NCI-H1092 (cell line): ENCODE data around the gene MYBL2.

Experiments
- DNase-seq: peaks from one replicate; lab custom pipeline; 2025; lab: John Stamatoyannopoulos, UW

MYBL2 gene

DNA sequence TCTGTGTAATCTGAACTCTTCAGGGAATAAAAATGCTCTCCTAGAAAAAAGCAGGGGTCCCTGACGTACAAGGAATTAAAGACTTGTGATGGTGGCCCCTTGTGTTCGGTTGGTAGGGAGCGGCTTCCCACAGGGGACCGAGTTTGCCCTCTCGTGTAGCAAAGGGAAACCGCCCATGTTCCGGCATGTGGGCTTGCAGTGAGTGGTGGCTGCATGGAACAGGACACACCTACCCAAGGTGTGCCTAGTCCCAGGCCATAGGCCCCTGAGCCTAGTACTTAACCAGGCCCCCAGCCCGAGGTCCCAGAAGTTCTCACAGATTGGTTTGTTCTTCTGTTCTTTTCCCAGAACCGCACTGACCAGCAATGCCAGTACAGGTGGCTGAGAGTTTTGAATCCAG, 15.5 kb downstream of the MYBL2 start:
- no peak for DNase-seq

DNA sequence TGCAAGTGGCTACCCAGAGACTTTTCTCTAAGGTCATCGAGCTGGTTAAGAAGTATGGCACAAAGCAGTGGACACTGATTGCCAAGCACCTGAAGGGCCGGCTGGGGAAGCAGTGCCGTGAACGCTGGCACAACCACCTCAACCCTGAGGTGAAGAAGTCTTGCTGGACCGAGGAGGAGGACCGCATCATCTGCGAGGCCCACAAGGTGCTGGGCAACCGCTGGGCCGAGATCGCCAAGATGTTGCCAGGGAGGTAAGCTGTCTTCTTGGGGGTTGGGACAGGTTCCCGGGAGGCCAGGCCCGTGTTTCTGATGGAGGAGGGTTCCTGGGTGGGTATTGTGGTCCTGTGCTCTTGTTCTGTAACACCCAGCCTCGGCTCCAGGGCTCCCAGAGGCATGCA, 19.9 kb downstream of the MYBL2 start:
- DNase-seq, result no peak

DNA sequence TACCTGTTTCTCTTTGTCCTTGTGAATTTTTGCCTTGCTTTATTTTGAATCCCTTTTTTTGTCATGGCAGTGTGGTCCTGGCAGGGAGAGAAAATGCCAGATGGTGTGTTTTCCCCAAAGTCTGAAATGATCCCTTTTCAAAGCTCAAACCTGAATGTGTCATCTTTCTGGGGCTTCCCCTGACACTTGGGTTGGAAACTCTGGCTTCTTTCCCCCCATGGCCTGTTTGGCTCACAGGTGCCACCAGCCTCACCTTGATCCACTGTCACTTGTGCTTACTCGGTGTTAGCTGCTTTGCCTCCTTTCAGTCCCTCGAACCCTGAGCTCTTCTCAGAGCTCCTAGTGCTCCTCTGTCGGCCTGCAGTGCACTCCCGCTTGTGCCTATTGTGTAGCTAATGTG, 22.3 kb downstream of the MYBL2 start:
- DNase-seq, result no peak

DNA sequence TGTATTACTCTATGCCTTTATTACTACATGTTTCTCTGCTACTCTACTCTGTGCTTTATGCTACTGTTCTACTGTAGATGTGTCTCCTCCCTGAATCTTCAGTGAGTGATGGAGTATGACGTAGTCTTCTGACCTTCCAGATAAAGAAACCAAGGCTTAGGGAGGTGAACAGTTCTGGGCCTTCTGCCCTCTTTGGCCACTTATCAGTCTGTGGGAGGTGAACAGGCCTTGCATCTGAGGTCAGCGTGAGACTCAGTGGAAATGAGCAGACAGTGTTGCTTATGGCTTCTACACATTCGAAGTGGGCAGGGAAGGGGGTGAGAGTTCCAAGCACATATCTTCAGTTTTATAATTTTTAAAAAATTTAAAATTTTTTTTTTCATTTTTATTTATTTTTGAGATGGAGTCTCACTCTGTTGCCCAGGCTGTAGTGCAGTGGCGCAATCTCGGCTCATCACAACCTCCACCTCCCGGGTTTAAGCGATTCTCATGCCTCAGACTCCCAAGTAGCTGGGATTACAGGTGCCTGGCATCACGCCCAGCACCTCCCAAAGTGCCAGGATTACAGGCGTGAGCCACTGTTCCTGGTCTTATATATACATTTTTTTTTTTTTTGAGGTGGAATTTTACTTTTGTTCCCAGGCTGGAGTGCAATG, 24.2 kb downstream of the MYBL2 start:
- DNase-seq, result no peak

DNA sequence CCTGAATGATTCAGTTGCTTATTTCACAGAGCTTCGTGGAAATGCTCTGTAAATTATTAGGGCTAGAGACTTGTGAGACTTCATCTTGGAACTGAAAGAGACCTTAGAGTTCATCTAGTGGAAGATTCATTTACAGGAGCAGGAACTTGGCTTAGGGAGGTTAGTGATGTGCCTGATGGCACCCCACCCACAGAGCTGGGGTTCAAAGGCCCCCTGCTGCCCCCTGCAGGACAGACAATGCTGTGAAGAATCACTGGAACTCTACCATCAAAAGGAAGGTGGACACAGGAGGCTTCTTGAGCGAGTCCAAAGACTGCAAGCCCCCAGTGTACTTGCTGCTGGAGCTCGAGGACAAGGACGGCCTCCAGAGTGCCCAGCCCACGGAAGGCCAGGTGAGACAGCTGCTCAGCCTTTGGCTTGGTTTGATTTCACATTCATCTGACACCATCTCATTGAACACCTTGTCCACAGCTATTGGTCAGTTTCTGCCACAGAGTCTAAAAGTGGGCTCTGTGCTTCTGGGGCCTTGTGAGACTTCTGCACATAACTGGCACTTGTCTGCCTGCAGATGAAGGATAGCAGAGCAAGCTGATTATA, 25.1 kb downstream of the MYBL2 start:
- peak; percentile 25 for DNase-seq

DNA sequence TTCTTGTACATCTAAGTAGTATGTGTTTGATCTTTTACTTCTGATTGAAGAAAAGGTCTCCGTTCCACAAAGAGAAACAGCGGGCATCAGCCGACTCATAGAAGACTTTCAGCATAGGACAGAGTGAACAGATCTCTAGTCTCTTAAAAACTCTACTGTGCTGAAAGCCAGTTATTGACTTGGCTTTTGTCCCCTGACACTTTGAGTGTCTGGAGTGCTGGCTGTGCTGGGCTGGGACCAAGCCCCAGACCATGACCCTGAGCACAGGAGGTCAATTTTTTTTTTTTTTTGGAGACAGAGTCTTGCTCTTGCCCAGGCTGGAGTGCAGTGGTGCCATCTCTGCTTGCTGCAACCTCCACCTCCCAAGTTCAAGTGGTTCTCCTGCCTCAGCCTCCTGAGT, 27.8 kb downstream of the MYBL2 start:
- no peak for DNase-seq

DNA sequence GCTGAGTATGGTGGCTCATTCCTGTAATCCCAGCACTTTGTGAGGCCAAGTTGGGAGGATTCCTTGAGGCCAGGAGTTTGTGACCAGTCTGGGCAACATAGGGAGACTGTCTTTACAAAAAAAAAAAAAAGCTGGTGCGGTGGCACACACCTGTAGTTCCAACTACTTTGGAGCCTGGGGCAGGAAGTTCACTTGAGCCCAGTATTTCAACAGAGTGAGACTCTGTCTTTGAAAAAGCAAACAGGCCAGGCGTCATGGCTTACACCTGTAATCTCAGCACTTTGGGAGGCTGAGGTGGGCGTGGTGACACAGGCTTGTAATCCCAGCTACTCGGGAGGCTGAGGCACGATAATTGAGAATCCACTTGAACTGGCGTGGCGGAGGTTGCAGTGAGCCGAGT, 28.7 kb downstream of the MYBL2 start:
- DNase-seq, result no peak

DNA sequence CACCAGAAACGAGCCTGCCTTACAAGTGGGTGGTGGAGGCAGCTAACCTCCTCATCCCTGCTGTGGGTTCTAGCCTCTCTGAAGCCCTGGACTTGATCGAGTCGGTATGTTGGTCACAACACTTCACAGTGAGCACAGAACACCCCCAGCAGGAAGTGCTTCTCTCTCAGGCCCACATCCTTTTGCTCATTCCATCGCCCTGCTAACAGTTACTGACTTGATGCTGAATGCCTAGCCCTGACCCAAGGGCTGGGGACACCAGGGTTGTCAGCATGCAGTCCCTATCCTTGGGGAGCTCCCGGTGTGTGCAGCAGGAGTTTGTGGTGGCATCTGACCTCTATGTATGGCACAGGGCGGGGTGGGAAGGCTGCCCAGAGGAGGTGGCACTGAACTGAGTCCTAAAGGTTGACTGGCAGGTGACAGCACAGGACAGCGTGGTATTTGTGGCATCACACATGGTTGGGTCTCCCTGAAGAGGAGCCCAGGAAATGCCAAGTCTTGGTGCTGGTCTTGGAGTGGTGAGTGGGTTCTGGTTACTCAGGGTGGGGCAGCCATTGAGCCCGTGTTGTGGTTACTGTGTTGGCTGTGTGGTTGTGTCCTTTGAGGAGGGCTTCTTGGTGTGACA, 33.1 kb downstream of the MYBL2 start:
- no peak for DNase-seq

DNA sequence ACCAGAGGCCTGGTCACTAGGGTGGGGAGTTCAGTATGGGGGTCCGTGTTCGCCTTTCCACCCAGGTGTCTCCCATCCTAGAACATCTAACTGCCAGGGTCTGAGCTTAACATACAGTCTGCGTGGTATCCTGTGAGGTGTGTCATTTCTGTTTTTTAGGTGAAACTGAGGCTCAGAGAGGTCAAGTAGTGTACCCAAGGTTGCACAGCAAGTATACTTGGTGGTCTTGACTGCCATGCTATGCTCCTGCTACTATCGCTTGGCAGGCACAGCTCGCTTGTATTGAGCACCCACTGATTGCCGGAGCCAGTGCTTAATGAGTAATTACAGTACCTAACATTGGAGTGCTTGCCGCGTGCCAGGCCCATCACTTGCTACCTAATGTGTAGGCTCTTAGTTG, 33.7 kb downstream of the MYBL2 start:
- DNase-seq, result no peak

DNA sequence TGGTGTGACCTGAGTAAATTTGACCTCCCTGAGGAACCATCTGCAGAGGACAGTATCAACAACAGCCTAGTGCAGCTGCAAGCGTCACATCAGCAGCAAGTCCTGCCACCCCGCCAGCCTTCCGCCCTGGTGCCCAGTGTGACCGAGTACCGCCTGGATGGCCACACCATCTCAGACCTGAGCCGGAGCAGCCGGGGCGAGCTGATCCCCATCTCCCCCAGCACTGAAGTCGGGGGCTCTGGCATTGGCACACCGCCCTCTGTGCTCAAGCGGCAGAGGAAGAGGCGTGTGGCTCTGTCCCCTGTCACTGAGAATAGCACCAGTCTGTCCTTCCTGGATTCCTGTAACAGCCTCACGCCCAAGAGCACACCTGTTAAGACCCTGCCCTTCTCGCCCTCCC, 35.6 kb downstream of the MYBL2 start:
- no peak for DNase-seq

DNA sequence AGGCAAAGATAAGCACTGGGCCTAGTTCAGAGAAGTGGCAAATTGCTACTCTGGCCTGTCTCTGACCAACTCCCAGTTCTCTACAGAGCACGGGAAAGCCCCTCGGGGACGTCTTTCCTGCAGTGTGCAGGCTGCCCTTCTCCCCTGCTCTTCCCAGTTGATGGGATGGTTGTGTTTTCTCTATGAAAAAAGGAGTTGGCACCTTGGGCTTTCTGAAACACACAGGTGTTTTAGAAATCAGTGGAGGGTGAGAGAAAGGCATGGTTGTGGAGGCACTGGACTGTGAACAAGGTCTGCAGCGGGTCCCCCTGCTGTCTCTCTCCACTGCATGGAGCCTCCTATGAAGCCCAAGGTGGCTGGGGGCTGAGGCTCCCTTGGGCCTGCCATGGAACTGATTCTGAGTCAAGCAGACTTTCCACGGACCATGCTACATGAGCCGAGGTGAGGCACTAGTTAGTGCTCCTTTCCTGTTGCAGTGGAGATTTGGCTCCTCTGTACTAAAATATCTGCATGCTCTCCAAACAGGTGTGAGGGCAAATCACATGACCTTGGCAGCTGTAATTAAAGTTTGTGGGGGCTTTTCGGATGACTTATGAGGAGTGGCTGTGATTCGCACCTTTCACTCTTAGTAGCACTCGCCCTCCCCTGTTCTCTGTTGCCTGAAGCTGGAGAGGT, 43.6 kb downstream of the MYBL2 start:
- no peak for DNase-seq

DNA sequence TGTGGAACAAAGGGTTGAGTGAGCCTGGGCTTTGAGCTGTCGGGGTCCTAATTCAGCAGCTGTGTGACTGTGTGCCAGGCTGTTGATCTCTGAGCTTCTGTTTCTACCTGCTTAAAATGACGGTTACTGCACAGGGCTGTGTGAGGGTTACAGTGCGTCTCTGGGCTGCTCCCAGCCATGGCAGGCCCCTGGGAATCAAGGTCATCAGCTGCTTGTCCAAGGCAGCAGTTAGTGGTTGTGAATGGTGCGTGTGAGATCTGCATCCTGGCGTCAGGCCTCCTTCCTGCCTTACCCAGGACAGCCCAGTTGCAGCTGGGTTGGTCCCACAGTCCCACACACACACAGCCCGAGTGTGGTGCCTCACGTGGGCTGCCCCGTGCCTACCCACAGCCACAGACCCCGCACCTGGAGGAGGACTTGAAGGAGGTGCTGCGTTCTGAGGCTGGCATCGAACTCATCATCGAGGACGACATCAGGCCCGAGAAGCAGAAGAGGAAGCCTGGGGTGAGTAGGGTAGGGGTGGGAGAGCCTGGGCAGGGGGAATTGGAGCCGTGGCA, 44.3 kb downstream of the MYBL2 start:
- no peak for DNase-seq

DNA sequence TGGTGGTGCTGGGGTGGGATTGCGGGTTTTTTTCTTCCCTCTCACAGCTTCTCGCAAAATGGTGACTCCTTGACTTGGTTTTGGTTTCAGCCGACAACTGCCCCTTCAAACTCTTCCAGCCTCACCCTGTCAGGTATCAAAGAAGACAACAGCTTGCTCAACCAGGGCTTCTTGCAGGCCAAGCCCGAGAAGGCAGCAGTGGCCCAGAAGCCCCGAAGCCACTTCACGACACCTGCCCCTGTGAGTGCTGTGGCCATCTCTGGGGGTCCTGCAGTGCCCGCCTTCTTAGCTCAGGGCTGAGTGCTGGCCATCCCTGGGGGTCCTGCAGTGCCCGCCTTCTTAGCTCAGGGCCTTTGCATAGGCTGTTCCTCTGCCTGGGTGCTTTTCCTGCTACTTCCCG, 48.1 kb downstream of the MYBL2 start:
- DNase-seq, result no peak

DNA sequence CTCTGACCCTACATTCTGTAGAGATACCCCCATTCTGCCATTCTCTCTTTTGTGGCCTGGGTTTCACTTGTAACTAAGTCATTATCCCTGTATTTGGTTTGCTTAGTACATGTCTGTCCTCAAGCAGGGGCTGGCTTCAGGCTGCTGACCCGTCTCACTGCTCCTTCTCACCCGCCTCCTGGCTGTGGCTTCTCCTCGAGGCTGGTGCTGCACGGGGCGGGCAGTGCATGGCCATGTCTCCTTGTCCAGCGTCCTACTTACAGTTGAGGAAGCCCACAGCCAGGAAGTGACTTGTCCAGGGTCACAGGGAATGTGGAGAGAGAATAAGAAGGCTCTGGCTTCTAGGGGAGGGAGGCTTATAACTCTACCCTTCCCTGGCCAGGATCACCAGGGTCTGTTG, 48.6 kb downstream of the MYBL2 start:
- DNase-seq, result no peak

DNA sequence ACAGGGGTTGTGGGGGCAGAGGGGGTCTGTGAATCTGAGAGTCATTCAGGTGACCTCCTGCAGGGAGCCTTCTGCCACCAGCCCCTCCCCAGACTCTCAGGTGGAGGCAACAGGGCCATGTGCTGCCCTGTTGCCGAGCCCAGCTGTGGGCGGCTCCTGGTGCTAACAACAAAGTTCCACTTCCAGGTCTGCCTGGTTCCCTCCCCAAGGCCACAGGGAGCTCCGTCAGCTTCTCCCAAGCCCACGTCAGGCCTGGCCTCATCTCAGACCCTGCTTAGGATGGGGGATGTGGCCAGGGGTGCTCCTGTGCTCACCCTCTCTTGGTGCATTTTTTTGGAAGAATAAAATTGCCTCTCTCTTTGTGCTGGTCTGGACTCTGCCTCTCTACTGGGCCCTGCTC, 49.2 kb downstream of the MYBL2 start:
- no peak for DNase-seq

DNA sequence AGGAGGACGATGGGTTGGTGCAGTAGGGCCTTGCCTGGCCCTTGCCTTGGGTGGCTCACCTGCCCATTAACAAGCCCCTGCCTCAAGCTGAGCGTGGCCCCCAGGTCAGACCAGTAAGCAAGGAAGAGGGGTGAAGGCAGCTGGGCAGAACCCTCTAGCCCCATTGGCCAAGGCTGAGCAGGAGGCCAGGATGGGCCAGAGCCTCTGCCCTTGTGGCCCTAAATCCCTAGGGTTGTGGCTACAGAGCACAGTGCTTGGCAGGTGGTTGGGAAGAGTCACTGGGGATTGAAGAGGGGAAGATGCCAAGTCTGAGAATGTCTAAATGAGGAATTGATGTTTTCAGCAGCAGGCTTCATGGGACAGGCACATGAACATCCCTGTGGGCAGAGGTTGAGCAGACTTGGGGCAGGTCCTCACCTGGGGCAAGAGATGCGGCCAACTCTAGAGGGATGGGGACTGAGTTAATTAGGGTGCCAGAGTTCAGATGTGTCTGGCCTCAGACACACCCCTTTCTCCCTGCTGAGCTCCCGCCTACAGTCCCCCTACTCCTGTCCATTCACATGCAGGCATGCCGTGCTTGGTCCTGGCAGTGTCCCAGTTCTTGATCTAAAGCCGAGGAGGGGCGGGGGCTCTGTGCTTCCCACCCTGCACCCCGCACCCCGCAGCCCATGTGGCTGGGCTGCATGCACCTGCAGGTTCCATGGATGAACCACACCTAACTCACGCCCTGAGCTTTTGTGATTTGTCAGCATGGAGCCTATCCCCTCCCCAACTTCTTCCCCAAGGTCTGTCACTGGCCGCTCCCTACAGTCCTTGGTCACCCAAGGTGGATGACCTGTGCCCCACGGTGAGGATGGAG, 50.1 kb downstream of the MYBL2 start:
- no peak for DNase-seq

DNA sequence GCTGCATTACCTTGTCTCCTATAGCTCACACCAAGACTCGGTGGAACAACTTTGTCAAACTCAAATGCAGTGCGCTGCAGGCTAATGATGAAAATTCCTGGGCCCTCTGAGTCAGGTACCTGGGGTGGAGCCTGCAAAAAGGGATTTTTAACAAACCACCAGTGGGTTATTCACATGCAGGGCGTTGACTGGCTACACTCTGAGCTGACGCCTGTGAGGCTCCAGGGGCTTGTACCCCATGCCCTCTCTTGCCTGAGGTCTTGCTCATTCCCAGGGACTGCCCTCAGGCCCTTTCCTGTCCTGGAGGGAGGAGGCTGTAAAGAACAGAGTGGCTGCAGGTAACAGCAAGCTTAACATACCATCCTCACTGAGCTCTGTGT, 50.7 kb downstream of the MYBL2 start:
- no peak for DNase-seq

DNA sequence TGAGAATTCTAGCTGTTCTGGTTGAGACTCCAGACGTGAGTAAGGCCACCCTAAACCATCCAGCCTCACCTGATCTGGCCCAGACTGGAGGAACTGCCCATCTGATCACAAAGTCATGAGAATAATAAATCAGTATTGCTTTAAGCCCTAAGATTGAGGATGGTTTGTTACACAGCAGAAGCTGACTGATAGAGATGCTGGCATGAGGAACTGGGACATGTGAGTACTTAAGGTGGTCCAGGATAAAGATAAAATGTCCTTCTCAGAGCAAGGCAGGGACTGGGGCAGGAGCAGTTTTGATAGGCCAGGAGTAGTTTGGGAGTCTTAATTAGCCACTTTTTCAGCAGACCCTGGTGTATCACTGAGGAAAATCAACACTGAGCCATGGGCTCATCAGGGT, 53.1 kb downstream of the MYBL2 start:
- no peak for DNase-seq

DNA sequence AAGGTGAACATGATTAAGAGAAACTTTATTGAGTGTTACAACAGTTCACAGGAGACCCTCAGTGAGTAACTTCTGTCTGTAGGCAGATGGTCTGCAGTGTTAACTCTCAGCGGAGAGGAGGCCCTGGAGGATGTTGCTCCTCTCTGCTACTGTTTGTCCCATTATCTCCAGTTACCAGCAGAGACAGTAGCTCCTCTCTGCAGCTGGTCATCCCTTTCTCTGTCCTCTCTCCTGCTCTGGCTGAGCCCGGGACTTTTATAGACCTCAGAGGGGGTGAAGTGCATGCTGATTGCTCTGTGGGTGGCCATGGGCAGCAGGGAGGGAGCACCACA, 54.1 kb downstream of the MYBL2 start:
- no peak for DNase-seq

DNA sequence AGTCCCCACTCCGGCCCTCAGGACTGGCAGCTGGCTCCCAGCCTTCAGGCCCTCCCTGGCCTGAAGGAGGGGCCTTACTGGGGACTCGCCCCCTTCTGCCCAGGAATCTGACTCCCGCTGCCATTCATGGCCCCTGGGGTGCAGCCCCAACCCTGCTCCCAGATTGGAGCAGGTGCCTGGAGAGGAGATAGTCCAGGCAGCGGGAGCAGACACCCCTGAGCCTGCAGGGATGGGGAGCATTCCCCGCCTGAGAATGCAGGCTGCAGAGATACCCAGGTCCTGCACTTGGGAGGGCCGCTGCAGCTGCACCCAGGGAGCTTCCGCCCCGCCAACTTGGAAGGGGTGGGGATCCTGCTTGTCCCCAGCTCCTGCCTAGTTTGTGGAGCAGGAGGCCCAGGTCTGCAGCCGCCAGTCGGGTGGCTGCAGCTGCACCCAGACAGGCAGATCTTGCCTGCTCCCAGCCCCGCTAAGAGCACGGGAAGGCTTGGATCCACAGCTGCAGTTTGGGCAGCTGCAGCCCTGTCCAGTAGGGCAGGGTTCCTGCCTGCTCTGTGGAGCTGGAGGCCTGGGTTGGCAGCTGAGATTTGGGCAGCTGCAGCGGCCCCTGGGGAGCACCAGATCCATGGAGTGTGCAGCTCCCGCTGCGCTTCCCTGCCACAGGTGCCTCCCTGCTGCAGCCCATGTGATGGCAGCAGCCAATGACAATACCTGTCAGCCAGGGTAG, 54.7 kb downstream of the MYBL2 start:
- DNase-seq, result peak; percentile 61

DNA sequence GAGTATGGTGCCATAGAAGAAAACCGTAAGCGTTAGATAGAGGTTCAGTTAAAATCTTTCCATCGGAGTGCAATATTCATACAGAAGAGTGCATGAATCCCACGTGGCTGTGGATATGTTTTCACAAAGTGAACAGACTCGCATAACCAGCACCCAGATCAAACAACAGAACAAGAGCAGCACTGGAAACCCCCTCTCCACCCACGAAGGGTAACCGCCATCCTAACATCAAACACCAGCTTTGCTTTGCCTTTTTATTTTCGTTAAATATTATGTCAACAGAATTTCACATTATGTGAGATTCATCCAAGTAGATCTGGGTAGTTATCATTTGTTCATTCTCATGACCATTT, 55.2 kb downstream of the MYBL2 start:
- DNase-seq, result no peak

DNA sequence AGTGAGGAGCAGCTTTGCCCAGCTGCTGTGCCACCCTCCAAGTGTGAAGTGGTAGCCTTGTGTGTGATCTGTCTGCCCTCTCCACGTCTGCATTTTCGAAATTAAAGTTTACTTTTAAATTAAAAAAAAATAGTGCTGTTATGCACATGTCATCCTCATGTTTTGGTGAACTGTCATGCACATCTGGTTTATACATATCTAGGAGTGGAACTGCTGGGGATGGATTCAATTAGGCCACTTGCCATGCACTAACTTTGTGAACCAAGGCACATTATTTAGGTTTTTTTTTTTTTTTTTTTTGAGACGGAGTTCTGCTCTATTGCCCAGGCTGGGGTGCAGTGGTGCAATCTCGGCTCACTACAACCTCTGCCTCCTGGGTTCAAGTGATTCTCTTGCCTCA, 56.3 kb downstream of the MYBL2 start:
- DNase-seq, result no peak
